ENCODE data around the gene UCHL1.

DNA sequence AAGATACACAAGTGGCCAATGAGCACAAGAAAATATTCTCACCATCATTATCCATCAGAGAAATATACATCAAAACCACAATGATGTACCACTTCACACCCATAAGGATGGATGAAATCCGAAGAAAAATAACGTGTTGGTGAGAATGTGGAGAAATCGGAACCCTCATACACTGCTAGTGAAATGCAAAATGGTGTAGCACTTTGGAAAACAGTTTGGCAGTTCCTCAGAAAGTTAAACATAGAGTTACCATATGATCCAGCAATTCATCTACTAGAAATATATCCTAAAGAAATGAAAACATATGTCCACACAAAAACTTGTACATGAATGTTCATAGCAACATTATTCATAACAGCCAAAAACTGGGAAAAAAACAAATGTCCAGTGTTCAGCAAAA, 23.9 kb upstream of the UCHL1 start:
- TF ChIP-seq, protein P1, sequence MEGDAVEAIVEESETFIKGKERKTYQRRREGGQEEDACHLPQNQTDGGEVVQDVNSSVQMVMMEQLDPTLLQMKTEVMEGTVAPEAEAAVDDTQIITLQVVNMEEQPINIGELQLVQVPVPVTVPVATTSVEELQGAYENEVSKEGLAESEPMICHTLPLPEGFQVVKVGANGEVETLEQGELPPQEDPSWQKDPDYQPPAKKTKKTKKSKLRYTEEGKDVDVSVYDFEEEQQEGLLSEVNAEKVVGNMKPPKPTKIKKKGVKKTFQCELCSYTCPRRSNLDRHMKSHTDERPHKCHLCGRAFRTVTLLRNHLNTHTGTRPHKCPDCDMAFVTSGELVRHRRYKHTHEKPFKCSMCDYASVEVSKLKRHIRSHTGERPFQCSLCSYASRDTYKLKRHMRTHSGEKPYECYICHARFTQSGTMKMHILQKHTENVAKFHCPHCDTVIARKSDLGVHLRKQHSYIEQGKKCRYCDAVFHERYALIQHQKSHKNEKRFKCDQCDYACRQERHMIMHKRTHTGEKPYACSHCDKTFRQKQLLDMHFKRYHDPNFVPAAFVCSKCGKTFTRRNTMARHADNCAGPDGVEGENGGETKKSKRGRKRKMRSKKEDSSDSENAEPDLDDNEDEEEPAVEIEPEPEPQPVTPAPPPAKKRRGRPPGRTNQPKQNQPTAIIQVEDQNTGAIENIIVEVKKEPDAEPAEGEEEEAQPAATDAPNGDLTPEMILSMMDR (IDR thresholded peaks at IDR 0.05): no peak
- TF ChIP-seq, protein P2, sequence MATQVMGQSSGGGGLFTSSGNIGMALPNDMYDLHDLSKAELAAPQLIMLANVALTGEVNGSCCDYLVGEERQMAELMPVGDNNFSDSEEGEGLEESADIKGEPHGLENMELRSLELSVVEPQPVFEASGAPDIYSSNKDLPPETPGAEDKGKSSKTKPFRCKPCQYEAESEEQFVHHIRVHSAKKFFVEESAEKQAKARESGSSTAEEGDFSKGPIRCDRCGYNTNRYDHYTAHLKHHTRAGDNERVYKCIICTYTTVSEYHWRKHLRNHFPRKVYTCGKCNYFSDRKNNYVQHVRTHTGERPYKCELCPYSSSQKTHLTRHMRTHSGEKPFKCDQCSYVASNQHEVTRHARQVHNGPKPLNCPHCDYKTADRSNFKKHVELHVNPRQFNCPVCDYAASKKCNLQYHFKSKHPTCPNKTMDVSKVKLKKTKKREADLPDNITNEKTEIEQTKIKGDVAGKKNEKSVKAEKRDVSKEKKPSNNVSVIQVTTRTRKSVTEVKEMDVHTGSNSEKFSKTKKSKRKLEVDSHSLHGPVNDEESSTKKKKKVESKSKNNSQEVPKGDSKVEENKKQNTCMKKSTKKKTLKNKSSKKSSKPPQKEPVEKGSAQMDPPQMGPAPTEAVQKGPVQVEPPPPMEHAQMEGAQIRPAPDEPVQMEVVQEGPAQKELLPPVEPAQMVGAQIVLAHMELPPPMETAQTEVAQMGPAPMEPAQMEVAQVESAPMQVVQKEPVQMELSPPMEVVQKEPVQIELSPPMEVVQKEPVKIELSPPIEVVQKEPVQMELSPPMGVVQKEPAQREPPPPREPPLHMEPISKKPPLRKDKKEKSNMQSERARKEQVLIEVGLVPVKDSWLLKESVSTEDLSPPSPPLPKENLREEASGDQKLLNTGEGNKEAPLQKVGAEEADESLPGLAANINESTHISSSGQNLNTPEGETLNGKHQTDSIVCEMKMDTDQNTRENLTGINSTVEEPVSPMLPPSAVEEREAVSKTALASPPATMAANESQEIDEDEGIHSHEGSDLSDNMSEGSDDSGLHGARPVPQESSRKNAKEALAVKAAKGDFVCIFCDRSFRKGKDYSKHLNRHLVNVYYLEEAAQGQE (IDR thresholded peaks at IDR 0.05; ENCODE audit: insufficient read depth in 1 of 2, low read depth in 2 of 2, low read length in 1 of 2): no peak
